ENCODE data around the gene GPR12.

DNA sequence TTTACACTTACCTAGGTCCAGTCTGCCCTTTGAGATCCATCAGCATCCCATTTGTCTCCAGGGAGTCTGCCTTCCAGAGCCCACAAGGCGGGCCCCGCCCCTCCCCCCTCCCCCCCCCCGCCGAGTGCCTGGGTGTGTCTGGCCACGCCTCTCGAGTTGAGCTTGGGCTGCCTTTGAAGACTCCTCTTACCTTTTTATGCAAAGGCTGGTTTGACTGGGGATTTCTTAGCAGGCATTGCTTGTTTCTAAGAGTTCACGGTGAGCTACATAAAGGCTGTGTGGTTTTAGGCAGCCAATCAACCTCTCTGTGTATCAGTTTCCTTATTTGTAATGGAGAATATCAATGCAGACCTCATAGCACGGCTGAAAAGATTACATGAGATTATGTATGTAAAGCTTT lies 11.3 kb downstream of the GPR12 start:
- TF ChIP-seq POLR2AphosphoS5 (IDR thresholded peaks at IDR 0.05; ENCODE audit: insufficient read depth, low read depth, low read length) (no peak), JUN (IDR thresholded peaks at IDR 0.05; ENCODE audit: borderline replicate concordance, insufficient read depth, insufficient read length, low read depth) (no peak), POLR2A (IDR thresholded peaks at IDR 0.05; ENCODE audit: low read depth, low read length) (no peak), EZH2 (IDR thresholded peaks at IDR 0.05; ENCODE audit: borderline replicate concordance, low read depth, low read length, severe bottlenecking) (no peak), FOS (IDR thresholded peaks at IDR 0.05; ENCODE audit: borderline replicate concordance, insufficient read depth, low read length) (no peak), MYC (IDR thresholded peaks at IDR 0.05; ENCODE audit: low read depth, low read length) (no peak)
- TF ChIP-seq, protein P1, sequence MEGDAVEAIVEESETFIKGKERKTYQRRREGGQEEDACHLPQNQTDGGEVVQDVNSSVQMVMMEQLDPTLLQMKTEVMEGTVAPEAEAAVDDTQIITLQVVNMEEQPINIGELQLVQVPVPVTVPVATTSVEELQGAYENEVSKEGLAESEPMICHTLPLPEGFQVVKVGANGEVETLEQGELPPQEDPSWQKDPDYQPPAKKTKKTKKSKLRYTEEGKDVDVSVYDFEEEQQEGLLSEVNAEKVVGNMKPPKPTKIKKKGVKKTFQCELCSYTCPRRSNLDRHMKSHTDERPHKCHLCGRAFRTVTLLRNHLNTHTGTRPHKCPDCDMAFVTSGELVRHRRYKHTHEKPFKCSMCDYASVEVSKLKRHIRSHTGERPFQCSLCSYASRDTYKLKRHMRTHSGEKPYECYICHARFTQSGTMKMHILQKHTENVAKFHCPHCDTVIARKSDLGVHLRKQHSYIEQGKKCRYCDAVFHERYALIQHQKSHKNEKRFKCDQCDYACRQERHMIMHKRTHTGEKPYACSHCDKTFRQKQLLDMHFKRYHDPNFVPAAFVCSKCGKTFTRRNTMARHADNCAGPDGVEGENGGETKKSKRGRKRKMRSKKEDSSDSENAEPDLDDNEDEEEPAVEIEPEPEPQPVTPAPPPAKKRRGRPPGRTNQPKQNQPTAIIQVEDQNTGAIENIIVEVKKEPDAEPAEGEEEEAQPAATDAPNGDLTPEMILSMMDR (IDR thresholded peaks at IDR 0.05; ENCODE audit: extremely low read depth in 1 of 2, insufficient read depth in 1 of 2, low read depth in 1 of 2, low read length in 2 of 2), result no peak
- TF ChIP-seq, protein P2, sequence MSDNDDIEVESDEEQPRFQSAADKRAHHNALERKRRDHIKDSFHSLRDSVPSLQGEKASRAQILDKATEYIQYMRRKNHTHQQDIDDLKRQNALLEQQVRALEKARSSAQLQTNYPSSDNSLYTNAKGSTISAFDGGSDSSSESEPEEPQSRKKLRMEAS (IDR thresholded peaks at IDR 0.05; ENCODE audit: insufficient read depth, insufficient read length), result no peak
